Measurements from ENCODE around the gene PSORS1C2. TPM values are rescaled to one million over a fixed set of nuclear protein-coding genes. Genes with fewer than 3 reads are reported as not detected.
A peak's percentile ranks its signal among the peaks of the same experiment; 100 is the strongest.

The PSORS1C2 gene
- total RNA-seq, 3 donors from 2014 or later = not detected

DNA sequence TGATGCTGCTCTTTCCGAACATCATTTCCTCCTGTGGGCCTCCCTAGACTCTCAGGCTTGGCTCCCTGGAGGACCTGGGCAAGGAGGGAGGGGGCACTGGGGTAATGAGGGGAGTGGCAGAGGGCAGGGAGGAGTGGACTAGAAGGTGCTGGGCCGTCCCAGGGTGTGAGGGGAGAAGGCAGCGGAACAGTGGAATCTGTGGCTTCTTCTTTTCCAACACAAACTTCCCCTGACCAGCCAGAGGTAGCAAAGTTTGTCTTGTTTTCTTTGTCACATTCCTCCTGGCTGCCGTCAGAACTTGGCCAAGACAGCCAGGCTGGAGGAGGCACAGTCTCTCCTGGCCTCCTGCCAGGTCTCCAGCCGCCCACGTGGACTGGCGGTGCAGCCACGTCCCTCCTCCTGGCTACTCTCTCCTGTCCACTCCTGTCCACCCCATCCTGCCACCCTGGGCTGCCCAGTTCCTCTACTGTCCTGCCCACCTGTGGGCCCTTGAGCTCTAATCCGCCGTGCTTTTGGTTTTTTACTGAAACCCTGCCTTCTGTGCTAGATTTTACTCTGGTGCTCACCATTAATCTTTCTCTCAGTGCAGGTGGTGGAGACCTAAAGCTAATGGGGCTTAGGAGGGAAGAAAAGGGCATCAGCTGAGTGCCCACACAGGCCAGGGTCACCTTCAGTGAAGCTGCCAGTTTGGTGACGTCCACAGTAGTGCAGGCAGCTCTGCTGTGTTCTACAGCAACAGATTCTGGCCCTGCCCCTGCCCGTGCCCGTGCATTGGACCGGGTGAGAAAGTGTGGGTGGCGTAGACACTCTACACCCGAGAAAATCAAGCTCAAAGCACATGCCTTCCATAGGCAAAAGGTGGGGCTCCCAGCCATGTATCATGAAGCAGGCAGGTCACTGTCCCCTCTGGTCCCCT lies 15.8 kb downstream of the PSORS1C2 start:
- H3K36me3 ChIP-seq (ENCODE audit: low read depth) = no peaks in the 10 kb centered on the region
- ATAC-seq (peak; percentile 48), DNase-seq (peak; percentile 50 to 76 (median 74))
- TF ChIP-seq, protein P1, sequence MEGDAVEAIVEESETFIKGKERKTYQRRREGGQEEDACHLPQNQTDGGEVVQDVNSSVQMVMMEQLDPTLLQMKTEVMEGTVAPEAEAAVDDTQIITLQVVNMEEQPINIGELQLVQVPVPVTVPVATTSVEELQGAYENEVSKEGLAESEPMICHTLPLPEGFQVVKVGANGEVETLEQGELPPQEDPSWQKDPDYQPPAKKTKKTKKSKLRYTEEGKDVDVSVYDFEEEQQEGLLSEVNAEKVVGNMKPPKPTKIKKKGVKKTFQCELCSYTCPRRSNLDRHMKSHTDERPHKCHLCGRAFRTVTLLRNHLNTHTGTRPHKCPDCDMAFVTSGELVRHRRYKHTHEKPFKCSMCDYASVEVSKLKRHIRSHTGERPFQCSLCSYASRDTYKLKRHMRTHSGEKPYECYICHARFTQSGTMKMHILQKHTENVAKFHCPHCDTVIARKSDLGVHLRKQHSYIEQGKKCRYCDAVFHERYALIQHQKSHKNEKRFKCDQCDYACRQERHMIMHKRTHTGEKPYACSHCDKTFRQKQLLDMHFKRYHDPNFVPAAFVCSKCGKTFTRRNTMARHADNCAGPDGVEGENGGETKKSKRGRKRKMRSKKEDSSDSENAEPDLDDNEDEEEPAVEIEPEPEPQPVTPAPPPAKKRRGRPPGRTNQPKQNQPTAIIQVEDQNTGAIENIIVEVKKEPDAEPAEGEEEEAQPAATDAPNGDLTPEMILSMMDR (IDR thresholded peaks at IDR 0.05) = no peak
- no peaks in the 10 kb centered on the region for H3K9me3 ChIP-seq
- intact Hi-C loops (cut with DNase I, micrococcal nuclease) = no loop called here
- no peak overlapping the region for H3K4me3 ChIP-seq
- H3K4me1 ChIP-seq (ENCODE audit: low read depth) = peaks cover 15% of the 10 kb centered on the region

DNA sequence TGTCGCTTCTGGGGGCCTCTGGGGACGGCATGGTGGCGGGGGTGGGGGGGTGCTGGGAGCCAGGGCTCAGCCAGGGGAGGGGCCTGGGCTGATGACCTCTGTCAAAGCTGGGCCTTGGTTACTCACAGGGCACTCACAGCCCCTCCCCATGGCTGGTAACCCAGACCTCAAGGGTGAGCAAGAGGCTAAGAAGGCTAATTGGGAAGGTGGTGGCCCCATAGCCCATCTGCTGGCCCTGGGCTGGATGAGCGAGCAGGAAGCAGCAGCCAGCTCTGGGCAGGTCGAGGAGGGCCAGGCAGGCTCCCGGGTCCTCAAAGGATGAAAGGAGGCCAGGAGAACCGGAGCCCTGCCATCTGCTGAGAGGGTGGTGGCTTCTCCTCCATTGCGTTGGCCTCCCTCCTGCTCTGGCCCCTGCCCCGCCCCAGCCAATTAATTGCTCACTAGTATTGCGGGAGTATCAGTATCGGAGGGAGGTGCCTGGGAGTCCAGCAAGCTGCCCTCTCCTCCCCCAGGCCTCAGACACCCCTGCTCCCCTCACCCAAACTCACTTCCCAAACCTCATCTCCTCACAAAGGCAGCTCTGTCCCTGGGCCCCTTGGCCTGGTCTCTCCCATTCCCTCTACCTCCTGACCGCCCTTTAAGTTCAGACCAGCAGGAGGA lies 17.6 kb downstream of the PSORS1C2 start:
- intact Hi-C loops (cut with DNase I, micrococcal nuclease) = no loop called here
- DNase-seq (no peak), ATAC-seq (no peak)
- Histone ChIP-seq H3K9me3 (no peaks in the 10 kb centered on the region), H3K36me3 (ENCODE audit: low read depth) (no peaks in the 10 kb centered on the region), H3K4me3 (no peak overlapping the region), H3K4me1 (ENCODE audit: low read depth) (peaks cover 9% of the 10 kb centered on the region)
- TF ChIP-seq, protein P1 (IDR thresholded peaks at IDR 0.05) = no peak

DNA sequence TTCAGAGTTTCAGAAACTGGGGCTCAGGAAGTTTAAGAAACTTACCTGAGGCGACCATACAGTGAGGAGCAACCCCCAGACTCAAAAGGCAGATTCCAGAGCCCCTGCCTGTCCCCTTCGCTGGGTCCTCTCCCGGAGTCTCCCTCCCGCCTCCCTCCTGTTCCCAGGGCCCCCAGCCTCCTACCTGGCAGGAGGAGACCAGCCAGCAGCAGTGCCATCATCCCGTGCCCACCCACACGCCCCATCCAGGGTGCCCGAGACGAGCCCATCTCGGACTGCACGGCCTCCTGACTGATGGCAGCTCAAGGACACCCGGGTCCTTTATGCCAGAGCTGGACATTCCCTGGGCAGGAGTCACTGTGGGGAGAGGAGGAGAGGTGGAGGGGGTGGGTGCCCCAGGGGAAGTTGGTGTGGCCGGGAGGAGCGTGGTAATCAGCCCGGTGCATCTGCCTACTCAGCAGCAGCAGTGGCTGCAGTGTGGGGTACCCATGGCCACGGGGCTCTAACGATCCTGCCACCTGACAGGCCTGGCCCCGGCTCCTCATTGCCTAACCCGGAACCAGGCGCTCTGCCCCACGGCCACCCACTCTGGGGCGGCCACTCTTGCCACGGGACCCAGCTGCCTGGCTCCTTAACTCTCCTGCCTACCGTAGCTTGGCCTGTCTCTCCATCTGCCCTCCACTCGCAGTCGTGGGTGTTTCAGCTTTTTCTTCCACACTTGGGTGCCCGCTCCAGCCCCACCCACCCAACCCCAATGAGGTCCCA lies 18.5 kb downstream of the PSORS1C2 start, which contains the start of gene CDSN:
Gene CDSN (minus strand): TSS at position 296 of the 765 bp plus-strand sequence. CDS start 27 bp downstream, at position 269.
- no peak for DNase-seq
- intact Hi-C loops (cut with DNase I, micrococcal nuclease) = no loop called here
- H3K9me3 ChIP-seq = no peaks in the 10 kb centered on the region
- no peak for ATAC-seq
- H3K4me1 ChIP-seq (ENCODE audit: low read depth) = peaks cover 10% of the 10 kb centered on the region
- no peaks in the 10 kb centered on the region for H3K36me3 ChIP-seq (ENCODE audit: low read depth)
- TF ChIP-seq, protein P1 (IDR thresholded peaks at IDR 0.05) = no peak
- no peak within 1 kb of the TSS for H3K4me3 ChIP-seq

GRCh38 chr6:31118178-31118577 lies 20.7 kb downstream of the PSORS1C2 start:
- ATAC-seq (no peak), DNase-seq (no peak)
- Histone ChIP-seq H3K9me3 (no peaks in the 10 kb centered on the region), H3K4me3 (no peak overlapping the region), H3K4me1 (ENCODE audit: low read depth) (peaks cover 22% of the 10 kb centered on the region), H3K36me3 (ENCODE audit: low read depth) (no peaks in the 10 kb centered on the region)
- intact Hi-C loops (cut with DNase I, micrococcal nuclease) = no loop called here
- TF ChIP-seq, protein P1 (IDR thresholded peaks at IDR 0.05) = no peak

DNA sequence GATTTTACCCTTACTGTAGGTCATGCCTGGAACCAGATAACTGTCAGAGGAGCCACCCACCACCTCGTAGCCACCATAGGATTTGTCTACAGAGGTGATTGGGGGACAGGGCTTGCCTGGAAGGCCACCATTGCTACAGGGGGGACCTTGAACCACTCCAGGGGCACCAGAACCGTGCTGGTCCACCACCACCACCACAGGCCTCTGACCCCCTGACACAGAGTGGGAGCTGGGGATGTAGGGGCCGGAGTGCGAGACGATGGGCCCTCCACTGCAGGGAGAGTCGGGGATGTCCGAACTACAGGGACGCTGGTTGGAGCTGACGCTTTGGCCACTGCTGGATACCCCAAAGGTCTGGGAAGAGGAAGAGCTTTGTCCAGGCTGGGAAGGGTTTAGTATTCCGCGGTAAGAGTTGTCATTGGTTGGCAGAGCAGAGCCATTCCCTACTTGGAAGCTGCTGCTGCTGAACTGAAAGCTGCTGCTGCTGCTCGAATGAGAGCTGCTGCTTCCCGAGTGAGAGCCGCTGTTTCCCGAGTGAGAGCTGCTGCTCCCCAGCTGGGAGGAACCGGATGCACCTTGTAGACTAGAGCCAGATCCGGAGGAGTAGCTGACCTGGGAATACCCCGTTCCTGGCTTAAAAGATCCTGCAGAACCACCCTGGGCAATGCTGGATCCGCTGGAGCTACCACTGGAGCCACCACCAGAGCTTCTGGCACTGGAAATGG lies 22.0 kb downstream of the PSORS1C2 start:
- peaks cover 13% of the 10 kb centered on the region for H3K4me1 ChIP-seq (ENCODE audit: low read depth)
- no peak for ATAC-seq
- no peaks in the 10 kb centered on the region for H3K36me3 ChIP-seq (ENCODE audit: low read depth)
- no peak overlapping the region for H3K4me3 ChIP-seq
- no peaks in the 10 kb centered on the region for H3K9me3 ChIP-seq
- DNase-seq = no peak
- TF ChIP-seq, protein P1 (IDR thresholded peaks at IDR 0.05) = no peak
- intact Hi-C loops (cut with DNase I, micrococcal nuclease) = no loop called here
